ENCODE measurements around the gene DLX6.

DLX6 gene

DNA sequence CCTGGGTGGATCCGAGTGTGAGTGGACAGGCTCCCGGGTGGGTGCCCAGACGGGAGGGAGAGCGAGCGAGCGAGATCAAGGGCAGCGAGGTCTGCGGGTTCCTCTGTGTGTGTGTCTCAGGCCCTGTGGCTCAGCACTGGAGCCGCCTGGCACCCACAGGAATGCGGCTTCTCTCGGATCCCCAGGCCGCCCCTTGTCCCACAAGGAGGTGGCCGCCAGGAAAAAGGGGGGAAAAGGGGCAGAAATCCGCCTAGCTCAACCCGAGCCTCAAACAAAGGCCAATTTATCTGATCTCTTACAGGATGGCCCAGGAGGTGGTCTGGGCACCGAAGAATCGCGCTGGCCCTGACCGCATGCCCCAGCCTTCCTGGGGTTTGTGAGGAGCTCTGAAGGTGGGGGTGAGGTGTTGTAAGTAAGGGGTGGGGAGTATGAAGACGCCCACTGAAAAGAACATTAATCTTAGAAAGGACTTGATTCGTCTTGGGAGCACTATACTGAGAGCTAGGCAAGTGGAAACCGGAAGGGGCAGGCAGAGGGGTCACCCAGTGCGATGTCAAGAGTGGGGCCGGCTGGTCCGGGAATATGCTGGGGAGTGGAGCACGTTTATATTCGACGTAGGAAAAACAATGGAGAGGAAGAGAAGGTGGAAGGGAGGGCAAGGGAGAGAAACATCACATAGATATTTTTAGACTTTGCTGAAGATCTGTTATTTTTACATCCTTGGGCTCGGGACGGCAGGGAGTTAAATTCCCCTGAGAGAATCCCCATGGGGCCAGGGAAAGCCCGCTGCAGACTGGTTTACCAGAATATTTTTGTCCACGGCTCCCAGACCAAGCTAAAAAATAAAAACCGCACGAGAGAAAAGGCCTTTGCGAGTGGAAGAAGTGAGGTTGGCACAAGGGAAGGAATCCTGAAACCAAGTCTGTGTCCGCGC is 12.1 kb downstream of the DLX6 start:
- POLR2A ChIA-PET (ENCODE audit: low non-redundant PET) = no interaction called here
- TF ChIP-seq, protein P1, sequence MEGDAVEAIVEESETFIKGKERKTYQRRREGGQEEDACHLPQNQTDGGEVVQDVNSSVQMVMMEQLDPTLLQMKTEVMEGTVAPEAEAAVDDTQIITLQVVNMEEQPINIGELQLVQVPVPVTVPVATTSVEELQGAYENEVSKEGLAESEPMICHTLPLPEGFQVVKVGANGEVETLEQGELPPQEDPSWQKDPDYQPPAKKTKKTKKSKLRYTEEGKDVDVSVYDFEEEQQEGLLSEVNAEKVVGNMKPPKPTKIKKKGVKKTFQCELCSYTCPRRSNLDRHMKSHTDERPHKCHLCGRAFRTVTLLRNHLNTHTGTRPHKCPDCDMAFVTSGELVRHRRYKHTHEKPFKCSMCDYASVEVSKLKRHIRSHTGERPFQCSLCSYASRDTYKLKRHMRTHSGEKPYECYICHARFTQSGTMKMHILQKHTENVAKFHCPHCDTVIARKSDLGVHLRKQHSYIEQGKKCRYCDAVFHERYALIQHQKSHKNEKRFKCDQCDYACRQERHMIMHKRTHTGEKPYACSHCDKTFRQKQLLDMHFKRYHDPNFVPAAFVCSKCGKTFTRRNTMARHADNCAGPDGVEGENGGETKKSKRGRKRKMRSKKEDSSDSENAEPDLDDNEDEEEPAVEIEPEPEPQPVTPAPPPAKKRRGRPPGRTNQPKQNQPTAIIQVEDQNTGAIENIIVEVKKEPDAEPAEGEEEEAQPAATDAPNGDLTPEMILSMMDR (conservative IDR thresholded peaks at IDR 0.05; ENCODE audit: low read depth) = no peak

DNA sequence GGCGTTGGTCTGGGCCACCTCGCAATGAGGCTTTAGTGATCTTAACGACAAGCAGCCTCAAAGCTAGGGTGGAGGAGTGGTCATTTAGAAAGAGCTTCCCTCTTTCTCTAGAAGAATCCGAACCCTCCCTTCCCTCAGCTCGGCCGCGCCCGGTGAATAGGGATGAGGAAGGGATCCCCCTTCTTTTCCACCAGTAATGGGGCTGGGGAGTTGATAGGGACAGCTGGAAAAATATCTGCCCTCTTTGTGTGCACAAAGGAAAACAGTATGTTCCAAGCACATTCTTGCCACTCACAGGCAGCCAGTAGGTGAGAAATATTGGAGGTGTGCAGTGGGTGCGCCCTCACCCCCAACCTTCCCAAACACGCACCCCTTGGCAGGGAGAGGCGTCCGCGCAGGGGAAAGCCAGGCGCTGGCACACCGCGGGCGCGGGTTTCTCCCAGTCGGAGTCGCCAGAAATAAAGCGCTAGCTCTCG is 12.8 kb downstream of the DLX6 start:
- ChIA-PET POLR2A (ENCODE audit: low non-redundant PET) (no interaction called here), CTCF (interaction anchor here (0.6 to 1.0 kb wide), 4 partner anchors 9 to 1143 kb away, joined by 3 to 4 read pairs (median 3); no protein-coding TSS in a partner anchor)
- no peak overlapping the region for H3K27ac ChIP-seq
- TF ChIP-seq, protein P1 (conservative IDR thresholded peaks at IDR 0.05; ENCODE audit: low read depth) = no peak
- DNase-seq (ENCODE audit: low spot score) = no peak

More for the DNA sequence above, 12.1 kb downstream of the DLX6 start:
- no peak overlapping the region for H3K27ac ChIP-seq
- DNase-seq (ENCODE audit: low spot score) = no peak
- CTCF ChIA-PET = interaction anchor here (0.6 to 1.0 kb wide), 4 partner anchors 10 to 1144 kb away, joined by 3 to 4 read pairs (median 3); no protein-coding TSS in a partner anchor

DNA sequence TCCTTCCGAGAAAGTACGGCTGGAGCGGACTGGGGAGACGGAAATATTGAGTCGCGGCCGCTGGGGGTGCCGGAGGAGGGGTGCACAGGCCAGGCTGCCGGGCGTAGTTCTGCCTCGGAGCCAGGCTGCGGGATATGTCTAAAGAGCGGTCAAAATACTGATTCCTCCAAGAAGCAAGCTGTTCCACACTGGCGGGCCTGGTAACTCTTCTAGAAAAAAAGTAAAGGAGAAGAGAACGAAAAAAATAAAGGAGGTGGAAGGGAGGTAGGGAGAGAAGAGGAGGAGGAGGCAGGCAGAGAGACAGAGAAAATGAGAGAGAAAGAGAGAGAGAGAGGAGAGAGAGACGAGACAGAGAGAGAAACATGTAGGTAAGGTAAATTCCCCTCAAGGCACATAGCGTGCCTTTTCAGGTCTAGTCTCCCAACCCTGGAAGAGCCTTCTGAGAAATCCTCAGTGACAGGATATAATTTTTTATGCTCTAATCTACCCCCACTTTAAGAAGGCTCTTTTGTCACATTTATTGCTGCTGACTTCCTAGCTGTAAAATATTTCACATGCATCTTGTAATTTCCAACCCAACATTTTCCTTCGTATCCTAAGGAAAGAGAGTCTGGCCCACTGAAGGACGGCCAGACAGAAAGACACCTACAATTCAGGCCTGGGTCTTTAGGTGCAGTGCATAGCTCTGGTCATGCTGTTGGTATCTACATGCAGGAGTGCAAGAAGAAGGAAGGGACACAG is 13.6 kb downstream of the DLX6 start:
- ChIA-PET CTCF (interaction anchor here (0.7 kb wide), 1 partner anchor 23 kb away, joined by 3 read pairs; no protein-coding TSS in a partner anchor), POLR2A (ENCODE audit: low non-redundant PET) (no interaction called here)
- H3K27ac ChIP-seq = no peak overlapping the region
- no peak for DNase-seq (ENCODE audit: low spot score)
- TF ChIP-seq, protein P1 (conservative IDR thresholded peaks at IDR 0.05; ENCODE audit: low read depth) = no peak

DNA sequence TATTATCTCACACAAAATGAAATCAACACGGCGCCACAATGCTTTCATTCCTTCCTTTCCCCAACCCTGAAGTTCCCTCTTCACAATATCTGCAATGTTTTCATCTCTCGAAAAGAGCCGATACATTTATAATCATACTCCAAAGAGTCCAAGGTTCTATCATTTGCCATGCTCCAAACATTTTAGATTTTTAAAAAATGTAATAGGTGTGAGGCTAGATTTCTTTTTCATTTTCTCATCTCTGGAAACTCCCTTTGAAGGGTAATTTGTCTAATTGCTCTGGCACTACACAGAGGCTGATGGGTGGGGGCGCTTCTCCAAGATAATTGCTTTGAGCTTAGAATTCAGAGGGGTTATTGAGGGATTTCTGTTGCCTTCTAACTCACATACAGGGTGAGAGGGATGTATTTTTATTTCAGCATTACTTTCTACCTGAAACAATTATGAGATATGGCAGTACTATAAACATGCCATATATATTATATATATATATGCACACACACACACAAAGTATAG is 14.4 kb downstream of the DLX6 start:
- no peak overlapping the region for H3K27ac ChIP-seq
- TF ChIP-seq, protein P1 (conservative IDR thresholded peaks at IDR 0.05; ENCODE audit: low read depth) = no peak
- ChIA-PET CTCF (interaction anchor here (0.7 kb wide), 1 partner anchor 22 kb away, joined by 3 read pairs; no protein-coding TSS in a partner anchor), POLR2A (ENCODE audit: low non-redundant PET) (no interaction called here)
- no peak for DNase-seq (ENCODE audit: low spot score)

DNA sequence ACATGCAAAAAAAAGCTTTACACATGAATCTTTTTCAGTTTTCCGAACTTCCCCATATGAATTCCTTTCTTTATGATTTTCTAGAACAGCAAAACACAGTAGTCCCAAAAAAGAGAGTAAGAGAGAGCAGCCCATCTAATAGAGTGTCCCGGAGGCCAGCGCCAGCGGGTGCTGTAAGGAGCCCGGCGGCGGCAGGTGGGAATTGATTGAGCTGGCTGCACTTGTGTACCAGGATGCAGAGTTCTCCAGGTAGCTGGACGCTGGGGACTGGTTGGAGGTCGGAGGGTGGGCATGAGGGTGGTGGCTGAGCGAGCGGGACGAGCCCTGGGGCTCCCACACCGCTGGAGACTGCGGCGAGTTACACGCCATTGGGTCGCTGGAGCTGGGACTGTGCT is 15.2 kb downstream of the DLX6 start:
- POLR2A ChIA-PET (ENCODE audit: low non-redundant PET) = no interaction called here
- no peak for DNase-seq (ENCODE audit: low spot score)
- CTCF ChIA-PET = interaction anchor here (0.6 kb wide), 2 partner anchors 45 to 702 kb away, joined by 3 read pairs; no protein-coding TSS in a partner anchor
- TF ChIP-seq, protein P1 (conservative IDR thresholded peaks at IDR 0.05; ENCODE audit: low read depth) = no peak
- H3K27ac ChIP-seq = no peak overlapping the region

All from RWPE1 (cell line).